ENCODE results near the gene GNG4.
"Not testable (repeated sequence)": the region's sequence is repeated elsewhere in the genome, so short reads cannot be mapped to it uniquely, and the experiment has no call there.

GNG4 gene

DNA sequence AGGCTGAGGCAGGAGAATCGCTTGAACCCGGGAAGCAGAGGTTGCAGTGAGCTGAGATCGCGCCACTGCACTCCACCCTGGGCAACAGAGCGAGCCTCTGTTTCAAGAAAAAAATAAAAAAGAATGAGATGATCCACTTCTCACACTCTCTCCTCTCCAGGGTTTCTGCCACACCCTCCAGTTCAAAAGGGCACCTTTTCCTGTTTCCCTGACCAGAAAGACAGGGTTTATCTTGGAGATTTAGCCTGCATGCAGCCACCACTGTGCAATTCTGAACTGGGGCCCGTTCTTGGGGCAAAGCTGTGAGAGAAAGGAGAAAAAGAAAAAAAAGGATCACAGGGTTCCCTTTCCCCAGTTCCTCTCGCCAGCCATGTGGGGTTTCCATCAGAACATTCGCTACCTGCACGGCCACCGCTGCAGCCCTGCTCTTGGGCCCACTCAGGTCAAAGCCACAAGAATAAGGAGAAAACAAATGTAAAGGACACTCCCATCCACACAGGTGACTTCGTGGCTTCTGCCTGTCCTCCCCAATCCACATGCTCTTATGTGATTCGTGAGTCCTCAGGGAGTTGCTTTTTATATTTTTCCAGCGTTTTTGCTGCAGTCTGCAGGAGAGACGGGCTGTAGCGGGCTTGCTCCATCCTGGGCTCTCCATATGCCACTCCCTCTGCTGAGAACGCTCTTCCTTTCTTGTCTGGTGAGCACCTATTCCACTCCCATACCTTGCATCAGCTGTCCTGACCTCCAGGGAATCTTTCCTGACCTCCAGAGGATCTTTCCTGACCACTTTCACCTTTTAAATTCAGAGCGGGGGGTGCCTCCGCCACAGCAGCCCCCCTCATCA lies 26.4 kb downstream of the GNG4 start:
- no peak overlapping the region for H3K4me3 Mint-ChIP-seq
- DNase-seq (no peak), ATAC-seq (no peak)
- H3K27me3 Mint-ChIP-seq: peaks cover 35% of the 10 kb centered on the region
- no peaks in the 10 kb centered on the region for H3K9me3 Mint-ChIP-seq
- peaks cover 11% of the 10 kb centered on the region for H3K4me1 Mint-ChIP-seq
- peak overlapping the region in 1 of 2 donors; percentile 59 for H3K27ac Mint-ChIP-seq

DNA sequence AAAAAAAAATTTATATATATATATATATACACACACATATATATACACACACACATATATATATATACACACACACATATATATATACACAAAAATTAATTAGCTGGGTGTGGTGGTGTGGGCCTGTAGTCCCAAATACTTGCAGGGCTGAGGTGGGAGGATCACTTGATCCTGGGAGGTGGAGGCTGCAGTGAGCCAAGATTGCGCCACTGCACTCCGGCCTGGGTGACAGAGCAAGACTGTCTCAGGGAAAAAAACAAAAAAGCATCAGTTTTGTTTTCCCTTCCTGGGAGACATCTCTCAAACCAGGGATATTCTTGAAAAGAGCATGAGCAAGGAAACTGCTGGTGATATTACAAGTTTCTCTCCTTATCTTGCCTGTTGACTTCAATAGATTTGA lies 30.4 kb downstream of the GNG4 start:
- not testable (repeated sequence) for DNase-seq, H3K4me3 Mint-ChIP-seq, ATAC-seq, H3K27ac Mint-ChIP-seq, H3K4me1 Mint-ChIP-seq, H3K9me3 Mint-ChIP-seq
- H3K27me3 Mint-ChIP-seq: peaks cover 35% of the 10 kb centered on the region

DNA sequence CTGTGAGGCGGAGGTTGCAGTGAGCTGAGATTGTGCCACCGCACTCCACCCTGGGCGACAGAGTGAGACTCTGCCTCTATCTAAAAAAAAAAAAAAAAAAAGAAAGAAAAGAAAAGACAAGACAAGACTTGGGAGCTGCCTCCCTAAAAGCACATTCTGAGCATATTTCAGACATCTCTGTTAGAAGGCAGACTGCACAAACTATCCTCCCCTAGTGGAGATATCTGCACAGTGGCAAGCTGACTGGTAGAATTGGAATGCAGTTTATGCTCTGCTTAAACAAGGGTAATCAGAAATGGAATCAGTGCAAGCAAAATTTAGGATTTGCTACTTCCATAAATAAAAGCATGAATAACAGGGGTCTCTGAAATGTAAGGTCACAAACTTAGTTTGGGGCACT lies 31.8 kb downstream of the GNG4 start:
- ATAC-seq (no peak), DNase-seq (no peak)
- no peaks in the 10 kb centered on the region for H3K9me3 Mint-ChIP-seq
- no peaks in the 10 kb centered on the region for H3K4me1 Mint-ChIP-seq
- H3K27ac Mint-ChIP-seq: no peak overlapping the region
- H3K27me3 Mint-ChIP-seq: peaks cover 22% of the 10 kb centered on the region
- H3K4me3 Mint-ChIP-seq: no peak overlapping the region

DNA sequence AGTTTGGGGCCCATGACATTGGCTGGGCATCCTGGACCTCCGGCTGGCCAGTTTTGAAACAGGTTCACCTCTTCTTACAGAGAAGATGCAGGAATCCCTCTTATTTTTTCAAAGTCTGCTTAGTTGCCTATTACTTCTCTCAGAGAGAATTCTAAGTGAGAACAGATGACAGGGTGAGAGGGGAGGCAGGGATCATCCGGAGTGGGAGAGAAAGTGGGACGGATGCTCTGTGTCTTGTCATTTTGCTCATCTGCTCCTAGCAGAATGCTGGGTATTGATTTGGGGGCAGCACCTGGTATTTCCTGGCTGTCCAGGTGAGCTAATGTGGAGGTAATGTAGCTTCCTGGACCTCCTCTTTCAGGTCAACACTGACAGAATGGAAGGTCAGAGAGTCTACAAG lies 32.4 kb downstream of the GNG4 start:
- no peak for ATAC-seq
- Mint-ChIP-seq H3K27ac (no peak overlapping the region), H3K9me3 (no peaks in the 10 kb centered on the region), H3K27me3 (peaks cover 22% of the 10 kb centered on the region), H3K4me3 (no peak overlapping the region), H3K4me1 (no peaks in the 10 kb centered on the region)
- no peak for DNase-seq

GRCh38 chr1:235614442-235614954 lies 35.1 kb downstream of the GNG4 start:
- DNase-seq: no peak
- peak overlapping the region in 1 of 2 donors; percentile 4 for H3K27ac Mint-ChIP-seq
- no peak for ATAC-seq

DNA sequence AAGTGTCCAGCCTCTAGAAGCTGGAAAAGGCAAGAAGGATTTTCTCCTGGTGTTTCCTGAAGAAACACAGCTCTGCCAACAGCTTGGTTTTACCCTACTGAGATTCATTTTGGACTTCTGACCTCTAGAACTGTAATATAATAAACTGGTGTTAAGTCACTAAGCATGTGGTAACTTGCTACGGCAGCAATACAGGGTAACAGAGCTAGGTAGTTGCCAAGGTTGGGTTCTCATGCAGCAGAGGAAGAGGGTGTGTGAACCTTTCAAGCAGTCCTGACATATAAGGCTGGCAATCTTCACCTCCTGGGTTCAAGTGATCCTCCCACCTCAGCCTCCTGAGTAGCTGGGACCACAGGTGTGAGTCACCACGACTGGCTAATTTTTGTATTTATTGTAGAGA lies 36.0 kb downstream of the GNG4 start:
- no peak for DNase-seq
- peaks cover 22% of the 10 kb centered on the region for H3K27me3 Mint-ChIP-seq
- H3K4me1 Mint-ChIP-seq: no peaks in the 10 kb centered on the region
- no peak overlapping the region for H3K4me3 Mint-ChIP-seq
- ATAC-seq: no peak
- no peaks in the 10 kb centered on the region for H3K9me3 Mint-ChIP-seq
- H3K27ac Mint-ChIP-seq: no peak overlapping the region

More at GRCh38 chr1:235614442-235614954, 35.1 kb downstream of the GNG4 start:
- Mint-ChIP-seq H3K4me1 (no peaks in the 10 kb centered on the region), H3K27me3 (peaks cover 22% of the 10 kb centered on the region), H3K4me3 (no peak overlapping the region), H3K9me3 (no peaks in the 10 kb centered on the region)

DNA sequence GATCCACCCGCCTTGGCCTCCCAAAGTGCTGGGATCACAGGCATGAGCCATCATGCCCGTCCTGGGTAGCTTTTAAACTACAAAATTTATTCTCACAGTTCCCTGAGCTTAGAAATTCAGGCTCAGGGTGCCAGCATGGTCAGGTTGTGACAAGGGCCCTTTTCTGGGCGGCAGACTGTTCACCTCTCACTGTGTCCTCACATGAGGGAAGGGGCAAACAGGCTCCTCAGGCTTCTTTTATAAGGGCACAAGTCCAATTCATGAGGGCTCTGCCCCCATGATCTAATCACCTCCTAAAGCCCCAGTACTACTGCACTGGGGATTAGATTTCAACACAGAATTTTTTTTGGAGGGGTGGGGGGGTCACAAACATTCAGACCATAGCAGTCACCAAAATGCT lies 36.8 kb downstream of the GNG4 start:
- DNase-seq: no peak
- Mint-ChIP-seq H3K9me3 (no peaks in the 10 kb centered on the region), H3K4me1 (no peaks in the 10 kb centered on the region), H3K27me3 (peaks cover 22% of the 10 kb centered on the region), H3K4me3 (no peak overlapping the region), H3K27ac (no peak overlapping the region)
- no peak for ATAC-seq

DNA sequence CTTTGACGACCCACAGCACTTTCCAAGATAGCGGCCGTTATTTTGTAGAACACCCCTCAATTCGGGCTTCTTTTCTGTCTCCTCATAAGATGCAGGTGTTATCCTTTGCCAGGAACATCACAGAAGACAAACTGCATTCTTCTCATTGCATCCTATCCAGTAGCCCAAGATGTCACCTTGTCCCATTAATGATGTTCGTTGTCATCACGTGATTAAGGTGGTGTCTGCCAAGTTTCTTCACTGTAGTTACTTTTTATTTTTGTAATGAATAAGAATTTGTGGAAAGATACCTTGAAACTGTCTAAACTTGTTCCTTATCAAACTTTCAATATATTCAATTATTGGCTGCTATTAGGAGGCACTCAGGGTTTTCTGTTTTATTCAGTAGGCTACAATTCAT lies 39.4 kb downstream of the GNG4 start:
- no peak for ATAC-seq
- H3K4me1 Mint-ChIP-seq: no peaks in the 10 kb centered on the region
- no peak for DNase-seq
- no peak overlapping the region for H3K27ac Mint-ChIP-seq
- H3K27me3 Mint-ChIP-seq: peaks cover 9% of the 10 kb centered on the region
- no peaks in the 10 kb centered on the region for H3K9me3 Mint-ChIP-seq
- H3K4me3 Mint-ChIP-seq: no peak overlapping the region

DNA sequence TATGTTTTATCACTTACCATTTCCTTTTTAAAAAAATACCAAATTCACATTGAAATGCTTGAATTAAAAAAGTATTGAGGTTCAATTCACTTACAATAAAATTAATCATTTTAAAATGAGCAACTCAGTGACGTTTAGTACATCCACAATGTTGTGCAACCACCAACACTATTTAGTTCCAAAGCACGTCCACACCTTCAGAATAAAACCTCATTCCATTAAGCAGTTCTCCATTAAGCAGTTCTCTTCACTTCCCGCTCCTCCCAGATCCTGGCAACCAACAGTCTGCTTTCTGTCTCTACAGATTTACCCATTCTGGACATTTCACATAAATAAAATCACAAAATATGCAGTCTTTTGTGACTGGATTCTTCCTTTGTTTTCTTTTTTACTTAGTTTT lies 41.3 kb downstream of the GNG4 start:
- Mint-ChIP-seq H3K9me3 (no peaks in the 10 kb centered on the region), H3K4me3 (no peak overlapping the region), H3K4me1 (no peaks in the 10 kb centered on the region), H3K27ac (no peak overlapping the region), H3K27me3 (no peaks in the 10 kb centered on the region)
- DNase-seq (no peak), ATAC-seq (no peak)

GRCh38 chr1:235607284-235607683 lies 42.3 kb downstream of the GNG4 start:
- Mint-ChIP-seq H3K4me3 (no peak overlapping the region), H3K27ac (no peak overlapping the region), H3K9me3 (no peaks in the 10 kb centered on the region), H3K27me3 (no peaks in the 10 kb centered on the region), H3K4me1 (no peaks in the 10 kb centered on the region)
- DNase-seq (no peak), ATAC-seq (no peak)

DNA sequence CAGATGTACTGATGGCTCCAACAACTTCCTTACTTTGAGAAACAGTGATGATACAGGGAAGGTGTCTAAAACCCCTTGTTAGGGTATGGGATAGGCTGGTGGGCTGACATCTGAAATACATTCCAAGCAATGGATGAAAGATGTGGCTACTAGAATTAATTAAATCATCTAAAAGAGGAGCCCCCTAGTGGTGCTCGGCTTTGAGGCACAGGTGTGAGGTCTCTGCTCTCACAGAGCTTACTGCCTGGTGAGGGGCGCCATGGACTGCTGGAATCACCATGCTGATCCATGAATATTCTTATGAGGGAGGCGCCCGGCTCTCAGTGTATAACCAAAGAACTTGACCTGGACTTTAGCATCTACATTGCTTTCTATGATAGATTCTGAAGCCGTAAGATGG lies 48.5 kb downstream of the GNG4 start:
- H3K27me3 Mint-ChIP-seq: no peaks in the 10 kb centered on the region
- H3K27ac Mint-ChIP-seq: peak overlapping the region in 1 of 2 donors; percentile 56
- ATAC-seq: peak; percentile 53
- H3K9me3 Mint-ChIP-seq: no peaks in the 10 kb centered on the region
- no peaks in the 10 kb centered on the region for H3K4me1 Mint-ChIP-seq
- peak in 1 of 2 donors; percentile 8 for DNase-seq
- H3K4me3 Mint-ChIP-seq: no peak overlapping the region

DNA sequence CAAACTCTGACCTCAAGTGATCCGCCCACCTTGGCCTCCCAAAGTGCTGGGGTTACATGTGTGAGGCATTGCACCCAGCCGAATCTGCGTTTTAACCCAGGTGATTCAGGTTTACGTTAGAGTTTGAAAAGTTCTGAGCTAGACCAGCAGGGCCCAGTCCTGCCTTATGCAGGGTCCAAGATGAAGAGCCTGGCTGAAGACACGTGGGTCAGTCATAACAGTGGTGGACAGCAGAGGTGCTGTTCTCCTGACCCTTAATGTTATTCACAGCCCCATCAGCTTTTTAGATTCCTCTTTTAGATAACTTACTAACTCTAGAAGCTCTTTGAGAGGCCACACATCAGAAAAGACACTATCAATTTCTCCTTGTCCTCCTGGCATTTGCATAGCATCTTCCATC lies 50.0 kb downstream of the GNG4 start:
- Mint-ChIP-seq H3K4me3 (no peak overlapping the region), H3K27ac (no peak overlapping the region), H3K9me3 (no peaks in the 10 kb centered on the region), H3K4me1 (no peaks in the 10 kb centered on the region), H3K27me3 (no peaks in the 10 kb centered on the region)
- ATAC-seq (no peak), DNase-seq (no peak)

GRCh38 chr1:235597867-235598553 lies 51.6 kb downstream of the GNG4 start:
- Mint-ChIP-seq H3K4me3 (no peak overlapping the region), H3K27me3 (peaks cover 10% of the 10 kb centered on the region), H3K27ac (no peak overlapping the region), H3K9me3 (no peaks in the 10 kb centered on the region), H3K4me1 (peaks cover 10% of the 10 kb centered on the region)
- no peak for DNase-seq
- ATAC-seq: no peak

- Mint-ChIP-seq H3K27me3 (peaks cover 26% of the 10 kb centered on the region), H3K4me1 (peaks cover 10% of the 10 kb centered on the region), H3K9me3 (peaks cover 0 to 2% of the 10 kb centered on the region in 2 donors), H3K4me3 (no peak overlapping the region), H3K27ac (no peak overlapping the region)
- DNase-seq (no peak), ATAC-seq (no peak)
These were observed 54.5 kb downstream of the GNG4 start for GRCh38 chr1:235595079-235595478.

DNA sequence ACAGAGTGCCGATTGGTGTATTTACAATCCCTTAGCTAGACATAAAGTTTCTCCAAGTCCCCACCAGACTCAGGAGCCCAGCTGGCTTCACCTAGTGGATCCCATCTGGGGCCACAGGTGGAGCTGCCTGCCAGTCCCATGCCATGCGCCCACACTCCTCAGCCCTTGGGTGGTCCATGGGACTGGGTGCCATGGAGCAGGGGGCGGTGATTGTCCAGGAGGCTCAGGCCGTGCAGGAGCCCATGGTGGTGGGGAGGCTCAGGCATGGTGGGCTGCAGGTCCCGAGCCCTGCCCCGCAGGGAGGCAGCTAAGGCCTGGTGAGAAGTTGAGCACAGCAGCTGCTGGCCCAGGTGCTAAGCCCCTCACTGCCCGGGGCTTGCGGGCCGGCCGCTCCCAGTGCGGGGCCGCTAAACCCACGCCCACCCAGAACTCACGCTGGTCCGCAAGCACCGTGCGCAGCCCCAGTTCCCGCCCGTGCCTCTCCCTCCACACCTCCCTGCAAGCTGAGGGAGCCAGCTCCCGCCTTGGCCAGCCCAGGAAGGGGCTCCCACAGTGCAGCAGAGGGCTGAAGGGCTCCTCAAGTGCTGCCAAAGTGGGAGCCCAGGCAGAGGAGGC lies 55.2 kb downstream of the GNG4 start:
- H3K4me3 Mint-ChIP-seq, ATAC-seq, H3K9me3 Mint-ChIP-seq, DNase-seq: not testable (repeated sequence)
- peaks cover 26% of the 10 kb centered on the region for H3K27me3 Mint-ChIP-seq
- H3K27ac Mint-ChIP-seq: peak overlapping the region in 1 of 2 donors; percentile 33
- peaks cover 10% of the 10 kb centered on the region for H3K4me1 Mint-ChIP-seq
